SK-N-SH treated with all-trans-retinoic acid at 6 μM for 48 hours (cell line): ENCODE measurements around the gene MT1X.
"Not testable (repeated sequence)": the region's sequence is repeated elsewhere in the genome, so short reads cannot be mapped to it uniquely, and the experiment has no call there.

Experiments used
- ATAC-seq: fragments of 200-7000 bp; cut with Tn5 transposase; 3 replicates; pipeline ENCODE4 v1.9.1; 2020; ENCODE audit warnings: mild to moderate bottlenecking, moderate library complexity
- ARNTL ChIP-seq: fragments of 450-650 bp; formaldehyde crosslinking; IDR thresholded peaks from 2 replicates; pipeline ENCODE4 v1.5.0; 2020; ENCODE audit warnings: low read depth, mild to moderate bottlenecking, moderate library complexity, borderline replicate concordance
- BACH2 ChIP-seq: fragments of 250-450 bp; sonication (Bioruptor Pico); IDR thresholded peaks from 2 replicates; pipeline ENCODE4 v1.9.0; 2021; ENCODE audit warnings: mild to moderate bottlenecking, borderline replicate concordance
- CREB5 ChIP-seq: fragments of 250-450 bp; sonication (Bioruptor Pico); IDR thresholded peaks from 2 replicates; pipeline ENCODE4 v1.5.1; 2020; ENCODE audit warnings: low read depth, mild to moderate bottlenecking, moderate library complexity
- ISL1 ChIP-seq: fragments of 250-450 bp; sonication (Bioruptor Pico); IDR thresholded peaks from 2 replicates; pipeline ENCODE4 v2.1.2; 2022; ENCODE audit warnings: mild to moderate bottlenecking, moderate library complexity
- OSR1 ChIP-seq: fragments of 250-450 bp; sonication (Bioruptor Pico); IDR thresholded peaks from 2 replicates; pipeline ENCODE4 v1.8.0; 2022; ENCODE audit warnings: moderate library complexity, mild to moderate bottlenecking, inconsistent platforms
- POU6F1 ChIP-seq: fragments of 250-450 bp; sonication (Bioruptor Pico); IDR thresholded peaks from 2 replicates; pipeline ENCODE4 v1.8.0; 2021; ENCODE audit warnings: low read depth, mild to moderate bottlenecking, moderate library complexity, borderline replicate concordance
- PPARA ChIP-seq: fragments of 250-450 bp; sonication (Bioruptor Pico); IDR thresholded peaks from 2 replicates; pipeline ENCODE4 v1.5.0; 2020; ENCODE audit warnings: mild to moderate bottlenecking, borderline replicate concordance
- RARB ChIP-seq: fragments of 250-450 bp; sonication (Bioruptor Pico); IDR thresholded peaks from 2 replicates; pipeline ENCODE4 v1.8.0; 2021; ENCODE audit warnings: mild to moderate bottlenecking, moderate library complexity
- SNAI2 ChIP-seq: fragments of 250-450 bp; sonication (Bioruptor Pico); IDR thresholded peaks from 2 replicates; pipeline ENCODE4 v1.5.0; 2020; ENCODE audit warnings: mild to moderate bottlenecking, moderate library complexity
- TCF4 ChIP-seq: fragments of 250-450 bp; sonication (Bioruptor Pico); IDR thresholded peaks from 2 replicates; pipeline ENCODE4 v1.8.0; 2021; ENCODE audit warnings: mild to moderate bottlenecking, moderate library complexity, borderline replicate concordance
- TOX ChIP-seq: fragments of 250-450 bp; sonication (Bioruptor Pico); IDR thresholded peaks from 2 replicates; pipeline ENCODE4 v1.8.0; 2021; ENCODE audit warnings: mild to moderate bottlenecking, moderate library complexity, borderline replicate concordance
- TSHZ2 ChIP-seq: fragments of 250-450 bp; sonication (Bioruptor Pico); IDR thresholded peaks from 2 replicates; pipeline ENCODE4 v1.5.0; 2020; ENCODE audit warnings: mild to moderate bottlenecking, moderate library complexity
- ZC3H10 ChIP-seq: fragments of 250-450 bp; sonication (Bioruptor Pico); IDR thresholded peaks from 2 replicates; pipeline ENCODE4 v1.5.1; 2021; ENCODE audit warnings: mild to moderate bottlenecking, moderate library complexity
- ZFP3 ChIP-seq: fragments of 250-450 bp; sonication (Bioruptor Pico); IDR thresholded peaks from 2 replicates; pipeline ENCODE4 v1.5.0; 2020; ENCODE audit warnings: mild to moderate bottlenecking, moderate library complexity
- ZFP30 ChIP-seq: fragments of 450-650 bp; formaldehyde crosslinking; IDR thresholded peaks from 2 replicates; pipeline ENCODE4 v1.5.0; 2022; ENCODE audit warnings: mild to moderate bottlenecking, moderate library complexity
- ZNF8 ChIP-seq: fragments of 450-650 bp; formaldehyde crosslinking; IDR thresholded peaks from 2 replicates; pipeline ENCODE4 v1.5.0; 2020; ENCODE audit warnings: mild to moderate bottlenecking, moderate library complexity
- TF ChIP-seq, protein P1 (sequence below): fragments of 250-450 bp; sonication (Bioruptor Pico); IDR thresholded peaks from 2 replicates; pipeline ENCODE4 v1.8.0; 2020; ENCODE audit warnings: mild to moderate bottlenecking, moderate library complexity, borderline replicate concordance

Gene MT1X

DNA sequence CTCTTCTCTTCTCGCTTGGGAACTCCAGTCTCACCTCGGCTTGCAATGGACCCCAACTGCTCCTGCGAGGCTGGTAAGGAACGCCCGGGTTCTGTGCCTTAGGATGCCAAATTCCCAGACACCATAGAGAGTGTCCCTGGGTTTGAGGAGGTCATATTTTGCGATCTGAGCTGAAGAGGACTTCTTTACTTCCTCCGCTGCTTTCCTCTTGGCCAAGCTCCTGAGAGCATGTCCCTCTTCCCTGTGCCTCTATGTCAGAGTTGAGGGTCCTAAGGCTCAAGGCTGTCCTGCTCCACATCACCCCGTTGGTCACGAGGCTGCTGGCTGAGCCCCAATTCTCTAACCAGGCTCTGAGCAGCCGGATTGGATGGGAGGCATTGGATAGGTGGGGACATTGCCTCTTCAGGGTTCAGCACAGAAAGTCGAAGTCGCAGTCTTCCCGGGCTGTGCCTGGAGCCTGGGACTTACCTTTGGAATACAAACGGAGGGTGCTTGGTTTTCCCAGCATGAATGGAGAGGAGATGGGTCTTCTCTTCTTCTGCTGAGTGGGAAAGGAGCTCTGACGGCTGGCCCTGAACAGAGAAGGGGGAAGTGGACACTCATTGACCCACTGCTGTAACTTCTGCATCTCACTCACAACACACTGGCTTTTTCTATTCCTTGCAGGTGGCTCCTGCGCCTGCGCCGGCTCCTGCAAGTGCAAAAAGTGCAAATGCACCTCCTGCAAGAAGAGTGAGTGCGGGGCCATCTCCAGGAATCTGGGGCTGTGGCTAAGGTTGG lies 12.2 kb upstream of the MT1X start:
- no peak for ATAC-seq
- TF ChIP-seq ZC3H10 (CRISPR knock-in tag) (no peak), ZNF8 (CRISPR knock-in tag) (no peak), TOX (CRISPR knock-in tag) (no peak), ARNTL (CRISPR knock-in tag) (no peak), TSHZ2 (CRISPR knock-in tag) (no peak)

DNA sequence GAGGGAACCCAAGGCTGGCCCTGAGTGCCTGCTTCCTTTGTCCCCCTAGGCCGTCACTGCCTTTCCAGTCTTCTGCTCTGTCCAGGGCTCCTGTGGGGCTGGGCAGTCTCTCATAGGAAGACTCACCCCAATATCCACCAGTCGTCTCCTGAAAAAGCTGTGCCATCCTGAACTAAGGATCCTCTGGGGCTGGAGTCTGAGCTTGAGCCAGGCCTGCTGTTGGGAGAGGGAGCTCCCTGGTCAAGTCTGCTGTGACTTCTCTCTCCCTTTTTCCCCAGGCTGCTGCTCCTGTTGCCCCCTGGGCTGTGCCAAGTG lies 11.7 kb upstream of the MT1X start:
- no peak for TF ChIP-seq ISL1 (CRISPR knock-in tag)
- no peak for ATAC-seq

DNA sequence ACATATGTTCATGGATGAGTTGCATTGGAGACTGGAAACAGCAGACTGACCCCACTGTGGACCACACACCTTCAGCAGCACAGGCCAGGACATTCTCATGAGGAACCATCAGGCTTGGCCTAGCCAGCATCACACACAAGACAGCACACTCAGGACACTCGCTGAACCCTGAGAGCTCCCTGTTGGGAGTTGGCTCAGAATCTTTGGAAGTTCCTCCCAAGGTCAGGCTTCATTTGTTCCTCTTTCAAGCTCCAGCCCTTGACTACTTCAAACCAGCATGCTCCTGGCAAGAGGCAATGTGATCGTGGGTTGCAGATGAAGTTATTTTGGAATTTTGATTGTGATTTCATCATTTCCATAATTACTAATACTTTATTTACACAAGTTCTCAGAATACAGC lies 10.6 kb upstream of the MT1X start:
- ATAC-seq: not testable (repeated sequence)

GRCh38 chr16:56672171-56672570 lies 10.1 kb upstream of the MT1X start:
- ATAC-seq: not testable (repeated sequence)

GRCh38 chr16:56672761-56673536 lies 9.3 kb upstream of the MT1X start:
- no peak for ATAC-seq
- no peak for TF ChIP-seq SNAI2
- TF ChIP-seq, all 23 proteins: peak for 0

DNA sequence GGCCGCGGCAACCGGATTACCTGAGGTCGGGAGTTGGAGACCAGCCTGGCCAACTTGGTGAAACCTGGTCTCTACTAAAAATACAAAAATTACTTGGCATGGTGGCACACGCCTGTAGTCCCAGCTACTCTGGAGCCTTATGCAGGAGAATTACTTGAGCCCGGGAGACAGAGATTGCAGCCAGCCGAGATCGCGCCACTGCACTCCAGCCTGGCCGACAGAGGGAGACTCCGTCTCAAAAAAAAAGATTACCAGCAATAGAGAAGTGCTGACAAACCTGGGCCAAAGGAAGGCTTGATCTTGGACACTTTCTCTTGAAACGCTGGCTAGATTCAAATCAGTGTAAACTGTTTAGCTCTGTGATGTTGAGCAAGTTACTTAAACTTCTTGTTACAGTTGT lies 8.3 kb upstream of the MT1X start:
- no peak for TF ChIP-seq ZFP30 (CRISPR knock-in tag)
- no peak for TF ChIP-seq PPARA (CRISPR knock-in tag)
- no peak for TF ChIP-seq SNAI2
- no peak for TF ChIP-seq POU6F1 (CRISPR knock-in tag)
- ATAC-seq: peak; percentile 76

- not testable (repeated sequence) for ATAC-seq
These were observed 7.7 kb upstream of the MT1X start for GRCh38 chr16:56674570-56674969.

- ATAC-seq: no peak
- TF ChIP-seq TCF4: no peak
- no peak for TF ChIP-seq ZC3H10 (CRISPR knock-in tag)
- TF ChIP-seq, protein P1, sequence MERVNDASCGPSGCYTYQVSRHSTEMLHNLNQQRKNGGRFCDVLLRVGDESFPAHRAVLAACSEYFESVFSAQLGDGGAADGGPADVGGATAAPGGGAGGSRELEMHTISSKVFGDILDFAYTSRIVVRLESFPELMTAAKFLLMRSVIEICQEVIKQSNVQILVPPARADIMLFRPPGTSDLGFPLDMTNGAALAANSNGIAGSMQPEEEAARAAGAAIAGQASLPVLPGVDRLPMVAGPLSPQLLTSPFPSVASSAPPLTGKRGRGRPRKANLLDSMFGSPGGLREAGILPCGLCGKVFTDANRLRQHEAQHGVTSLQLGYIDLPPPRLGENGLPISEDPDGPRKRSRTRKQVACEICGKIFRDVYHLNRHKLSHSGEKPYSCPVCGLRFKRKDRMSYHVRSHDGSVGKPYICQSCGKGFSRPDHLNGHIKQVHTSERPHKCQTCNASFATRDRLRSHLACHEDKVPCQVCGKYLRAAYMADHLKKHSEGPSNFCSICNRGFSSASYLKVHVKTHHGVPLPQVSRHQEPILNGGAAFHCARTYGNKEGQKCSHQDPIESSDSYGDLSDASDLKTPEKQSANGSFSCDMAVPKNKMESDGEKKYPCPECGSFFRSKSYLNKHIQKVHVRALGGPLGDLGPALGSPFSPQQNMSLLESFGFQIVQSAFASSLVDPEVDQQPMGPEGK (CRISPR knock-in tag): no peak
- no peak for TF ChIP-seq CREB5
- no peak for TF ChIP-seq ZFP30 (CRISPR knock-in tag)
- TF ChIP-seq BACH2 (CRISPR knock-in tag): no peak
- no peak for TF ChIP-seq RARB (CRISPR knock-in tag)
- no peak for TF ChIP-seq ZNF8 (CRISPR knock-in tag)
- no peak for TF ChIP-seq OSR1 (CRISPR knock-in tag)
- TF ChIP-seq ISL1 (CRISPR knock-in tag): no peak
- no peak for TF ChIP-seq SNAI2
- TF ChIP-seq POU6F1 (CRISPR knock-in tag): no peak
- no peak for TF ChIP-seq ZFP3
These were observed 6.5 kb upstream of the MT1X start for GRCh38 chr16:56675685-56676210.
